Mucosa of descending colon (tissue), 3 donors: Measurements from ENCODE around the gene SERF1B. TPM values are rescaled to one million over a fixed set of nuclear protein-coding genes. Genes with fewer than 3 reads are reported as not detected.

Experiments used
- total RNA-seq, 3 donors: library from RNA; stranded (reverse); fragmentation: NEBNext Ultra II Directional in 2 of 3; extraction: Animal tissue kit (Norgen Biotek cat#: 25700) in 2 of 3; gene quantifications; one replicate each; pipeline versions ENCODE4 v1.2.1 to v1.2.4, GENCODE V29; 2021 to 2023
- donor health status: DM: no; HTN: no; CAD: no; lungs with moderate emphysema.
- donor health status: DM: no; HTN: no; CAD: no.
- donor health status: DM: no; HTN: yes; CAD: no.

The SERF1B gene
- total RNA-seq, 3 donors from 2014 or later, result 28.3 to 37.4 (median 30.2) TPM

Other genes starting within 250 kb of the SERF1B start
- 10 to 100 TPM; 28.2 to 37.7 (median 37.5) TPM for gene SMN2, start 24.4 kb downstream of the SERF1B start, total RNA-seq